DND-41 (cell line): ENCODE results near the gene FADD.

Experiments
- ATAC-seq: fragments of 200-7000 bp; cut with Tn5 transposase; 3 replicates; pipeline ENCODE4 v1.9.1; 2021; ENCODE audit warnings: low read depth; ENCODE audit not compliant: insufficient read depth
- DNase-seq: peaks from one replicate; pipeline ENCODE4 v3.0.0-alpha.2; 2020
- H2AFZ ChIP-seq: 2 replicates; pipeline ENCODE4 v1.6.0; 2012; ENCODE audit warnings: low read depth, low read length
- H3K27ac ChIP-seq: 2 replicates; pipeline ENCODE4 v1.5.1; 2012; ENCODE audit warnings: low read length, inconsistent platforms
- H3K27me3 ChIP-seq: fragments of 200-600 bp; sonication (generic); 2 replicates; pipeline ENCODE4 v1.6.0; 2012; ENCODE audit warnings: low read length, mild to moderate bottlenecking, inconsistent platforms; ENCODE audit not compliant: insufficient read depth, poor library complexity
- H3K36me3 ChIP-seq: 2 replicates; pipeline ENCODE4 v1.5.1; 2012; ENCODE audit warnings: low read length, inconsistent platforms; ENCODE audit not compliant: insufficient read depth
- H3K4me1 ChIP-seq: 2 replicates; pipeline ENCODE4 v1.5.1; 2012; ENCODE audit warnings: mild to moderate bottlenecking, low read length; ENCODE audit not compliant: insufficient read depth
- H3K4me2 ChIP-seq: 2 replicates; pipeline ENCODE4 v1.6.0; 2012; ENCODE audit warnings: mild to moderate bottlenecking, moderate library complexity, low read length, inconsistent platforms; ENCODE audit not compliant: insufficient read depth
- H3K4me3 ChIP-seq, 2 experiments: fragments of 200-600 bp in 1 of 2; shearing (Covaris generic) in 1 of 2; 2 replicates each; pipeline ENCODE4 v1.5.1; 2012 to 2016; ENCODE audit warnings: inconsistent platforms in 2 of 2, low read length in 2 of 2, mild to moderate bottlenecking in 2 of 2, low read depth in 1 of 2, moderate library complexity in 1 of 2
- H3K79me2 ChIP-seq: 2 replicates; pipeline ENCODE4 v1.6.0; 2012; ENCODE audit warnings: low read length, inconsistent platforms; ENCODE audit not compliant: insufficient read depth
- H3K9ac ChIP-seq: 2 replicates; pipeline ENCODE4 v1.6.0; 2012; ENCODE audit warnings: low read depth, mild to moderate bottlenecking, inconsistent platforms, low read length, moderate library complexity
- H3K9me3 ChIP-seq: 2 replicates; pipeline ENCODE4 v1.5.1; 2012; ENCODE audit warnings: low read length, moderate library complexity, mild to moderate bottlenecking, inconsistent platforms; ENCODE audit not compliant: insufficient read depth, severe bottlenecking
- H4K20me1 ChIP-seq: 2 replicates; pipeline ENCODE4 v1.6.0; 2012; ENCODE audit warnings: low read length; ENCODE audit not compliant: insufficient read depth
- CTCF ChIP-seq: IDR thresholded peaks from 2 replicates; pipeline ENCODE4 v1.5.1; 2012; ENCODE audit warnings: borderline replicate concordance, low read length, moderate library complexity, mild to moderate bottlenecking; ENCODE audit not compliant: poor library complexity, severe bottlenecking; ENCODE audit errors: extremely low read depth
- EZH2 ChIP-seq: IDR thresholded peaks from 3 replicates; pipeline ENCODE4 v1.6.1; 2012; ENCODE audit warnings: borderline replicate concordance, low read depth, mild to moderate bottlenecking, moderate library complexity, low read length, inconsistent platforms; ENCODE audit not compliant: severe bottlenecking

Gene FADD

GRCh38 chr11:70201882-70202861, 924 bp upstream of the FADD start:
- H3K27ac ChIP-seq: peak overlapping the region; percentile 65
- peak overlapping the region; percentile 94 for H3K9ac ChIP-seq
- no peak for ATAC-seq

GRCh38 chr11:70203751-70204465, 812 bp downstream of the FADD start:
- peak; percentile 57 for ATAC-seq

More at GRCh38 chr11:70201882-70202861, 924 bp upstream of the FADD start:
- Histone ChIP-seq H3K4me1 (peaks cover 34% of the 10 kb centered on the region), H2AFZ (peak overlapping the region; percentile 72), H3K9me3 (no peaks in the 10 kb centered on the region), H4K20me1 (peaks cover 33% of the 10 kb centered on the region), H3K27me3 (no peaks in the 10 kb centered on the region), H3K79me2 (peaks cover 38% of the 10 kb centered on the region), H3K36me3 (peaks cover 32% of the 10 kb centered on the region), H3K4me3 (peak overlapping the region in 1 of 2 experiments; percentile 89; a peak in 2 of 4 replicates), H3K4me2 (peak overlapping the region; percentile 60)
- TF ChIP-seq CTCF (no peak), EZH2 (no peak)
- no peak for DNase-seq

GRCh38 chr11:70204466-70204799, 1.3 kb downstream of the FADD start:
- H3K4me3 ChIP-seq: peak overlapping the region; percentile 75 to 89; a peak in 3 of 4 replicates
- DNase-seq (no peak), ATAC-seq (no peak)
- H3K36me3 ChIP-seq: peaks cover 54% of the 10 kb centered on the region
- H4K20me1 ChIP-seq: peaks cover 55% of the 10 kb centered on the region
- TF ChIP-seq CTCF: no peak
- TF ChIP-seq EZH2: no peak
- H3K4me1 ChIP-seq: peaks cover 34% of the 10 kb centered on the region
- peak overlapping the region; percentile 93 for H3K4me2 ChIP-seq
- no peak overlapping the region for H2AFZ ChIP-seq
- H3K27me3 ChIP-seq: no peaks in the 10 kb centered on the region
- H3K79me2 ChIP-seq: peaks cover 45% of the 10 kb centered on the region
- no peaks in the 10 kb centered on the region for H3K9me3 ChIP-seq
- H3K27ac ChIP-seq: peak overlapping the region; percentile 93
- peak overlapping the region; percentile 94 for H3K9ac ChIP-seq

More at GRCh38 chr11:70203751-70204465, 812 bp downstream of the FADD start:
- Histone ChIP-seq H2AFZ (peak overlapping the region; percentile 80), H3K4me2 (peak overlapping the region; percentile 93), H3K9ac (peak overlapping the region; percentile 94), H3K9me3 (no peaks in the 10 kb centered on the region), H4K20me1 (peaks cover 50% of the 10 kb centered on the region), H3K79me2 (peaks cover 45% of the 10 kb centered on the region), H3K4me1 (peaks cover 34% of the 10 kb centered on the region), H3K27ac (peak overlapping the region; percentile 93), H3K4me3 (peak overlapping the region; percentile 75 to 89), H3K36me3 (peaks cover 48% of the 10 kb centered on the region), H3K27me3 (no peaks in the 10 kb centered on the region)
- DNase-seq: peak; percentile 80
- TF ChIP-seq EZH2: no peak
- TF ChIP-seq CTCF: no peak
